Measurements from ENCODE around the gene CCDC73. TPM values are rescaled to one million over a fixed set of nuclear protein-coding genes. Genes with fewer than 3 reads are reported as not detected.
"Not testable (repeated sequence)": the region's sequence is repeated elsewhere in the genome, so short reads cannot be mapped to it uniquely, and the experiment has no call there.

The CCDC73 gene
- total RNA-seq, 1 experiment from 2014 or later: not detected

DNA sequence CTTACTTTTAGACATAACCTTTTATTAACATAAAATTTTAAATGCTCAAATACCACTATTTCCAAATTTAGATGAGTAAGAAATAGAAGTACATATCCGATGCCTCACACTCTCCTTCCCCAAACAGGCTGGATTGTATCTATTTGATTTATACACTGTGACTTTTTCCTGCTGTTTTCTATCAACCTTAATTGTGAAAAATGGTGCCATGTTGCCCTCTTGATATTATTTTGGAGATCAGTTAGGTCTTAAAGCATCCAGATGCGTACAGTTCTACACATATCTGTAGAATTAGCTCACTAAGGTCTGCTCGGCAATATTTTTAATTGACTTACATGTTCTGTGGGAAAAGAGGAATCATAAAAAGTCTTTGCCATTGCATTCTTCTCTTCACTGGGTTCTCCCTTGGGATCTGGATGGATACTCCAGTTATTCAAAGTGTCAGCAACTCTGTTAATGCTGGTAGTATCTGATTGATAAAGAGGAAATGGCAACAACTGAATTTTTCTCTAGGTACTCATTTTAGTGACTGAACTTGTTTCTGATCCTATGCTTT is 183.6 kb downstream of the CCDC73 start:
- DNase-seq (ENCODE audit: low spot score): no peak
- in situ Hi-C loops (cut with HindIII; ENCODE audit: low sequenced_read_pairs): no loop called here

DNA sequence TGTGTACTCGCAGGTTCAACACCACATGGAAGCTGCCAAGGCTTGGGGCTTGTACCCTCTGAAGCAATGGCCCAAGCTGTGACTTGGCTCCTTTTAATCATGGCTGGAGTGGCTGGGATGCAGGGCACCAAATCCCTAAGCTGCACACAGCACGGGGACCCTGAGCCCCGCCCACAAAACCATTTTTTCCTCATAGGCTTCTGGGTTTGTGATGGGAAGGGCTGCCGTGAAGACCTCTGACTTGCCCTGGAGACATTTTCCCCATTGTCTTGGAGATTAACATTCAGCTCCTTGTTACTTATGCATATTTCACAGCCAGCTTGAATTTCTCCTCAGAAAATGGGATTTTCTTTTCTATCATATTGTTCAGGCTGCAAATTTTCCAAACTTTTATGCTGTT is 185.6 kb downstream of the CCDC73 start:
- DNase-seq (ENCODE audit: low spot score); in situ Hi-C loops (cut with HindIII; ENCODE audit: low sequenced_read_pairs): not testable (repeated sequence)

DNA sequence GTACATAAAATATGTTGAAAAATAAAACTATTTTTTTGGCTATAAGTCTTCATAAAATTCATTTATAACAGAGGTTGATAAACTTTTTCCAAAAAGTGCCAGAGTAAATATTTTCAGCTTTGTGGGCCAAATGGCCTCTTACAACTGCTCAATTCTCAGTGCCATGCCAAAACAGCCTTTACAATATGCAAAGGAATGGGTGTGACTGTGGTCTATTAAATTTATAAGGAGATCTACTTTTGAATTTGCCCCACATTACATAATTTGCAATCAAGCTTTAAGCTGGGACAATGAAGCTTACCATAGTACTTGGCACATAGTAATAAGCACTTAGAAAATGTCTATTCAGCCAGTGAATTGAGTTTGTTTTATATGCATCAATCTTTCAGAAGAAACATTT is 188.2 kb downstream of the CCDC73 start:
- in situ Hi-C loops (cut with HindIII; ENCODE audit: low sequenced_read_pairs): no loop called here

DNA sequence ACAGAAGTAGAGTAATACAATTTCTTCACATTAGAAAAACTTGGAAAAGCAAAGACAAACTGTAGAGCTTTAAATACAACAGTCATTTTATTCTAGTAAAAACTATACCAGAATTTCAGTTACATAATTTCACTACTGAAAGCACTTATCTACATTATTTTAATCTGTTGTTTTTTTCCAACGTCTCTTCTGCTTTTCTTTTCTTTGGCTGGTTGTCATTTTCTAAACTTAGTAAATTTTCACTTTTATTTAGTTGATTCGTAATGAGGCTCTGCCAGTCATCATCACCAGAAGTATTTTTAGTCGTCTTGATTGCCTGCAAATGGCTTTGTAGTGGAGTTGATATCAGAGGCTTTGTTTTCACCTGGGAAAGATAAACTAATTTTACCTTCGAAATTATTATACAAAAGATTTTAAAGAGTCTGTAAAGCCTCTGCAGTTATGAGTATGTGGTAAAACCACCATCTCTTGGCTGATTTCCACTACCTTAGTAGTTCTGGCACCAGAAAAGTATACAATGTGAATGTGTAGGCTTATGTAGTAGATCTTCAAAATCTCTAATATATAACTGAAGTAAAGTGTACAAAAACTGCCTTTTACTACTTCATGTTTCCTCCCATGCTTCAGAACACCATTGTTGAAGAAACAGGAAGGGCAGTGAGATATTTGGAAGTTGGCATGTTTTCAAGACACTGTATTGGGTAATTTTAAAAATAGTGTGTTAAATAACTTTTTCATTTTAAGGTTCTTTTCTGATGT is 191.6 kb downstream of the CCDC73 start:
- no peak for DNase-seq (ENCODE audit: low spot score)
- in situ Hi-C loops (cut with HindIII; ENCODE audit: low sequenced_read_pairs): no loop called here

More for the DNA sequence above, 188.2 kb downstream of the CCDC73 start:
- DNase-seq (ENCODE audit: low spot score): no peak

DNA sequence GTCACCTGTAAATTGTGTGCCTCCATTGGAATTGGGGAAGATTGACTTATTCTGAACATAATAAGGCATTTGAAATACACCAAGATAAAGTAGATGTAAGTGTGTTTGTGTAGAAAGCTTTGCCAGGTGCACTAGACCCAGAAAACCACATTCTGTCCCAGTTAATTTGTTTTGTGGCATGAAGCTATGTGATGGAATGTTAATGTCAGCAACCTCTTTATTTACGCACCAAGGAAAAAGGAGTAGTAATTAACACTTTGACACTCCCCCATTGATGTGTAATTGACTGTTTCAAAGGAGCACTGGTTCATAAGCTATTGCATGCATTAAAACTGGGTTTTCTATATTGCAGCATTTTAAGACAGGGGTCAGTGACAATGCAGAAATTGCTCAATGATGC is 196.5 kb downstream of the CCDC73 start:
- in situ Hi-C loops (cut with HindIII; ENCODE audit: low sequenced_read_pairs): no loop called here
- DNase-seq (ENCODE audit: low spot score): no peak

DNA sequence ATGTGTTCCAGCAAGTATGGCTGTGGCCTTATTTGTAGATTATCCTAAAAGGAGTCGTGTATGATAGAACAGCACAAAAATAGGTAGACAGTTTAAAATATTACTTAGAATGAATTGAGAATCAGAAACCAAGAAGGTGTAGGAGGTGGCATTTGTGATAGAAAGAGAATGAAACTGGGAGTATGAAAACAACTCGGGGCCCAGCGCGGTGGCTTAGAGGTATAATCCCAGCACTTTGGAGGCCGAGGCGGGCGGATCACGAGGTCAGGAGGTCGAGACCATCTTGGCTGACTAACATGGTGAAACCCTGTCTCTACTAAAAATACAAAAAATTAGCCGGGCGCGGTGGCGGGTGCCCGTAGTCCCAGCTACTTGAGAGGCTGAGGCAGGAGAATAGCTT is 198.3 kb downstream of the CCDC73 start:
- in situ Hi-C loops (cut with HindIII; ENCODE audit: low sequenced_read_pairs); DNase-seq (ENCODE audit: low spot score): not testable (repeated sequence)

DNA sequence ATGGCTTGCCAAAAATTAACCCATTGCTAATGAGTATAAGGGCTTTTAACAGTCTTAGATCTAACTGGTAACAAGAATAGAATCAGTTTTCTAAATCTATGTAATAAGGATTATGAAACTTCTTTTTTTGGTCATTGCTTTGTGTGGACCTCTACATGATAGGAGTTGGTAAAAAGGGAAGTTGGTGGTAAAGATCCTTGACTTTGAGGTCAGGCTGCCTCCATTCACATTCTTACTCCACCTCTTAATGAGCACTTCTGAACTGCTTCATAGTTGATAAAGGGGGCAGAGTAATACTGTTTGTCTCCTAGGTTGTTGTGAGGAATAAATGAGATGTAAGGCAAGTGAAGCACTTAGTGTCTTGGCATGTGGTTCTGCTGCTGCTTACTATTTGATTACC is 200.2 kb downstream of the CCDC73 start:
- in situ Hi-C loops (cut with HindIII; ENCODE audit: low sequenced_read_pairs): no loop called here
- no peak for DNase-seq (ENCODE audit: low spot score)

DNA sequence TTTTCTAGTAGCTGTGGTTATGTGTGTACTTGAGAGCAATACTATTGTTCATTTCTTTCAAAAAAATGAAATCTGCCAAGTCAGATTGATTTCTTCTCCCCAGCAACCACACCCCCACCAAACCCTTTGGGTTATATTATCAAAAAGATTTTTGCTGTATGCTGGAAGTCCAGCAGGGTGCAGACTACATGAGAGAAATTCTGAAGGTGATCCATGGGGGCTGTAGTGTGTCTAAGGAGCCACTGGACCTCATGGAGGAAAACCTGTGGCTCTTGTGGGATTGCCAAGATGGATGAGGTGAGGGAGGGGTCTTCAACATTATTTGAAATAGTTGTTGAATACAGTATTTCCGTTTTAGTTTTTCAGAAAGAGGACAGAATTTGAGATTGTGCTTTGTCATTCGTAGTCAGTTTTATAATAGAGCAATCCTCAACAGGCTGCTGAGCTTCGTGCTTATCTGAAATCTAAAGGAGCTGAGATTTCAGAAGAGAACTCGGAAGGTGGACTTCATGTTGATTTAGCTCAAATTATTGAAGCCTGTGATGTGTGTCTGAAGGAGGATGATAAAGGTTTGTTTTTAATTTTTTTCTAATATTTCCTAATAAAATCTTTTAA is 207.8 kb downstream of the CCDC73 start:
- in situ Hi-C loops (cut with HindIII; ENCODE audit: low sequenced_read_pairs): no loop called here

DNA sequence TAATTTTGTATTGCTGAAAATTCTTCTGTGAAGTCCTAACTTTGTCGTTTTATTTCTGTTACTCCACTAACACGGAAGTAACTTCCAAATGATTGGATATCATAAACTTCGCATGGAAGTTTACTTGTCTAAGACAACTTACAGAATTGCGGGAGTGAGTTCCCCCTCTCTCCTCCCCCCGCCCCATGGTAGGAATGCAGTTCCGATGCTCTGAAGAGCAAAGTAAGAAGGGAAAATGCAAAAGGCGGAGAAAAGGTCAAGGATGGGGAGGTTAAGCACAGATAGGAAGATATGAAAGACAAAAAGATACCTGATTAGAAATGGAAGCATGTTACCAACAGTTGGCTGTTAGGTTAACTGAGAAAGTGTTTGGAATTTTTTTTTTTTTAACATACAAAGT is 209.5 kb downstream of the CCDC73 start:
- in situ Hi-C loops (cut with HindIII; ENCODE audit: low sequenced_read_pairs): no loop called here
- no peak for DNase-seq (ENCODE audit: low spot score)

More for the DNA sequence above, 207.8 kb downstream of the CCDC73 start:
- DNase-seq (ENCODE audit: low spot score): no peak

DNA sequence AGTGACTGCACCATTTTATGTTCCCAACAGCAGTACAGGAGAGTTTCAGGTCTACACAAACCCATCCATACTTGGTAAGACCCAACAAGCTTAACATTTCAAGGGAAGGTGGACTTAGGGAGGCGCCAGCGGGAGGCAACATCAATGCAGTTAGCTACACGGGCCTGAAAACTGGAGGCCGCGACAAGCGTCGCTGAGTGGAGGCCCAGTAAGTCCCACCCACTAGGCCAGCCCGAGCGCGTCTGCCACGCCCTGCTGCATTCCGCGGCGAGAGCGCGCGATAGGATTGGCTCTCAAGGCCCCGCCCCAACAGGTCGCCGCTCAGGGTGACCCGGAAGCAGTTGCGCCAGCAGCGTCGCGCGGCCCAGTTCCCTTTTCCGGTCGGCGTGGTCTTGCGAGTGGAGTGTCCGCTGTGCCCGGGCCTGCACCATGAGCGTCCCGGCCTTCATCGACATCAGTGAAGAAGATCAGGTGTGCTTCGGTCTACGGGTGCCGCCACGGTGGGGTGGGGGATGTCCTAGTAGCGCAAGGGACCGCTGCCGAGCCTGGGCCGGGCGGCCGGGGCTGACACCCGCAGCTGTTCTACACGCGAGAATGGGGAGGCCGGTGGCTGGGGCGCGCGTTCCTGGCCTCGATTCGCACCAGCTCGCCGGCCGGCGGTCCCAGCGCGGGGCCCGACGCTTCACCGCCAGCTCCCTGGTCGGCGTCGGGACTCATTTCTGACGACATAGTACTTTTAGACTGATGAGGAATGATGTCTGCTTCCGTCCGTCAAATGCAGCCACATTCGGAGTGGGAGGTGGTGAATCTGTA is 210.8 kb downstream of the CCDC73 start, which contains the start of gene EIF3M:
EIF3M (plus strand) TSS at position 373 of the 813 bp plus-strand sequence; CDS start at position 430, 57 bp downstream.
- in situ Hi-C loops (cut with HindIII; ENCODE audit: low sequenced_read_pairs): no loop called here
- DNase-seq (ENCODE audit: low spot score): peak; percentile 93

DNA sequence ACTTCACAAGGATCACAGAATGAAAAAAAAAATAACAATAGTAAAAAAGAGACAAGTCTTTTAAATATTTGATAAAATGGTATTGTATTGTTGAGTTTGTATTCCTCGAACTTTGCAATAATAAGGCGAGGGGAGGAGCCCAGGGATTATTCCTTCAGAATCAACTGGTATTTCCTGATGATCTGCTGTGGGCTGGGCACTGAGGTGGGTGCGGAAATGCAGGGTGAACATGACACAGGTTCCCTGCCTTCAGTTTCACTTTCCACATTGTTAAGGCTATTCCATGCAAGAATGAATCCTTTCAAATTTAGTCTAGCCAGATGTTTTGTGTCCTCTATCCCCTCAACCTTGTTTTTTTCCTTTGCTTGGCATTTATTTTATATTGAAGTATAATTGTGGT is 212.9 kb downstream of the CCDC73 start:
- in situ Hi-C loops (cut with HindIII; ENCODE audit: low sequenced_read_pairs): no loop called here

DNA sequence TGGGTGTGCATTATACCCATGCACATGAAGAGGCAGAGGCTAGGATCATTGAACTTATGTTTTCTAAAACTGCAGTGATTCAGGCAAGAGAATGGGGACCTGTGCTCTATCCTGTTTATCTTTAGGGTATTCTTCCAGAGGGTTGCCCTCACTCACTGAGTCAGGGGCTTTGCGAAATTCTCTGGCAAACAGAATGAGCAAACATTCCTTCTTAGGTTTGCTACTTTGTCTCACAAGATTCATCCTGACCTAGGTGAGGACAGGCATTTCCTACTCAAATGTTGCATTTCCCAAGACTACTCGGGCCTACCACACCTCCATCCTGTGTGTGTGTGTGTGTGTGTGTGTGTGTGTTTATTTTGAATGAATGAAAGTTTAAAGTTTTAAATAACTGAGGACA is 213.5 kb downstream of the CCDC73 start:
- in situ Hi-C loops (cut with HindIII; ENCODE audit: low sequenced_read_pairs): no loop called here
- no peak for DNase-seq (ENCODE audit: low spot score)

More for the DNA sequence above, 212.9 kb downstream of the CCDC73 start:
- no peak for DNase-seq (ENCODE audit: low spot score)

DNA sequence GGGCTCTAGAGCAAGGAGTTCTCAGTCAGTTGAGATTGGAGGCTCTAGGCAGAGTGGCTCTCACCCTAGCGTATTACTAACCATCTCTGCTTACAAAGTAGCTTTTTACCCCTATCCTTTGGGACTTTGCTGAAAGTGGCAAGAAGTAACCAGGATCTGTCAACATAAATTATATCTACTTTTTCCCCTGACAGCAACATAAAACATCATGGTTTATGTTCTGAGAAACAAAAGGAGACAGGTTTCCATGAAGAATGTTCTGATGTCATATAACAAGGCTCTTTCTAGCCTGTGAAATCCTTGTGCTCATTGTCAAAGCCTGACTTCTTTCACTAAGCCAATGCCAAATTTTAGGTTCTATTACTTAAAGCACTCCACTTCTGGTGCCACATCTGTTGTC is 218.0 kb downstream of the CCDC73 start:
- DNase-seq (ENCODE audit: low spot score): no peak
- in situ Hi-C loops (cut with HindIII; ENCODE audit: low sequenced_read_pairs): no loop called here

DNA sequence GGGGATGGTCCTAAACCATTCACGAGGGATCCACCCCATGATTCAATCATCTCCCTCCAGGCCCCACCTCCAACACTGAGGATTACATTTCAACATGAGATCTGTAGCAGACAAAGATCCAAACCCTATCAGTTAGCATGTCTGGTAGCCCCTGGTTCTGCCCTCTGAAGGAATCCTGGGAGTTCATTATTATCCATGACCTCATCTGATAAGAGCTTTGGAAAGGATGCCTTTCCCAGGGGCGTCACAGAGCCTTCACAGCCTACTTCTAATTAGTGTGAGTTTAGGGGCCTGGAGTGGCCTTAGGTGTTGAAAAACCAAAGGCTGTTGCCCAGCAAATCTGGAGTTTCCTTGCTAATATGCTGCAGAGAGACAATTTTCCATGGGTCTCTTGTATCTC is 219.4 kb downstream of the CCDC73 start:
- in situ Hi-C loops (cut with HindIII; ENCODE audit: low sequenced_read_pairs): no loop called here
- no peak for DNase-seq (ENCODE audit: low spot score)

DNA sequence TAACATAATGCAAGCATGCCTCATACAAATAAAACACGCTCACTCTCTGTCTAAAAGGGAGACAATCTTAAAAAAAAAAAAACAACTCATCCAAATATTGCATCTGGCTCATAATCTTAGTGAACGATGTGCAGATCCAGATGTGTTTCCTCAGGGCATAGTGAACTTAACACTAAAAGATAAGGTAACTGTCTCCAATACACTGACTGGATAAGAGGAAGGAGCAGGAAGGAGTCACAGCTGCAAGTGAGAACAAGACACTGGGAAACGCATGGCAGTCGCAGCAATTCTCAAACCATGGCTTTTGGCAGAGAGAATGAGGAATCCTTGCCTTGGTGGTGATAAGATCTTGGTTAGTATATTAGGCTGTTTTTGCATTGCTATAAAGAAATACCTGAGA is 220.0 kb downstream of the CCDC73 start:
- in situ Hi-C loops (cut with HindIII; ENCODE audit: low sequenced_read_pairs): no loop called here
- no peak for DNase-seq (ENCODE audit: low spot score)

DNA sequence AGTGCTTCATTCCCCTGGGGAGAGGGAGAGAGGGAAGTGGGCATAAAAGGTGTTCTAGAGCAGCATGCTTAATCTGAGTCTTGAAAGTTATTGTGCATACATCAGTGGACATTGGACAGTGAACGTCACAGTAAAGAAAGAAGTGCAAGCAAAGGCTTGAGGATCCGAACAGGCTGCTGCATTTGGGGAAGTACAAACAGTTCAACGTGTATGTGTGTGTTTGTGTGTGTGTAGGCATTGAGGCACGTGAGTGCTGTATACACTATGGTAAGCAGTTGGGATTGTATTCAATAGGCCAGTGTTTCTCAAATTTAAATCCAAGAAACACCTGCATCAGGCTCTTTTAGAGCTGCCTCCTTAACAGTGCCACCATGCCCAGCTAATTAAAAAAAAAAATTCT is 221.2 kb downstream of the CCDC73 start:
- DNase-seq (ENCODE audit: low spot score): no peak
- in situ Hi-C loops (cut with HindIII; ENCODE audit: low sequenced_read_pairs): no loop called here

DNA sequence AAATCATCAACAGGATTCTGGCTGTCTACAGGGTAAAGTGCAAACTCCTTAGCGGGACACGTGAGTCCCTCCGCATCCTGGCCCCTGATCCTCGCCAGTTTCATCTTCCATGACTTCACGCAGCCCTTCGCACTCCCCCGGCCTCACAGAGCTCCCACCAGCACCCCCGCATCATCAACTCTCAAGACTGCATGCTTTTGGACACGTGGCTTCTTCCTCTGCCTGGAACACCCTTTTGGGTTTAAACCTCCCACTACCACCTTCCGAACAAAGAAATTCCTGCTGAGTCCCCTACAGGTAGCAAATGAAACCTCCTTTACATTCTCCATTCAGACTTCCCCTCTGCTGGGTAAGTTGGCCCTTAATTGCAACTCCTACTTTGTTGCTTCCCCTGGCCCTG is 223.4 kb downstream of the CCDC73 start:
- DNase-seq (ENCODE audit: low spot score): no peak
- in situ Hi-C loops (cut with HindIII; ENCODE audit: low sequenced_read_pairs): no loop called here

DNA sequence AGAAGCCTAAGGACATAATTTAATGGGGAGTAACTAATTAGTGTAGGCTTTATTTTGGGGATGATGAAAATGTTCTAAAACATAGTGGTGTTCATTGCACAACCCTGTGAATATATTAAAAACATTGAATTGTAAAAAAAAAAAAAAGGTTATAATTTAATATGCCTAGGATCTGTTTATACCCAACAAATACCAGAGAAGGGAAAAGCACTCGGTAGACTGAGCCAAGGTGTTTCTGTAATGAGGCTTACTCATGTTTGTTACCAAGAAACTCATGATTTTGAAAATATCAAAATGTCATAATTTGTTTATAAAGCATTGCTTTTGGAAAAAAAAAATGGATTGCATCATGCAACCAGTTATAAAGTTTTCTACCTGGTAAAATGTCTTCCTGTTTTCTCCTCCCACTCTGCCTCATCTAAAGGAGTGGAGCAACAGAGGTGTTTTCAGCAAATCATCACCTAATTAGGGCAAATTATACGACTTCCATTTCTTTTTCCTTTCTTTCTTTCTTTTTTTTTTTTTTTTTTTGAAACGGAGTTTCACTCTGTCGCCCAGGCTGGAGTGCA is 225.1 kb downstream of the CCDC73 start:
- in situ Hi-C loops (cut with HindIII; ENCODE audit: low sequenced_read_pairs): no loop called here
- DNase-seq (ENCODE audit: low spot score): no peak

DNA sequence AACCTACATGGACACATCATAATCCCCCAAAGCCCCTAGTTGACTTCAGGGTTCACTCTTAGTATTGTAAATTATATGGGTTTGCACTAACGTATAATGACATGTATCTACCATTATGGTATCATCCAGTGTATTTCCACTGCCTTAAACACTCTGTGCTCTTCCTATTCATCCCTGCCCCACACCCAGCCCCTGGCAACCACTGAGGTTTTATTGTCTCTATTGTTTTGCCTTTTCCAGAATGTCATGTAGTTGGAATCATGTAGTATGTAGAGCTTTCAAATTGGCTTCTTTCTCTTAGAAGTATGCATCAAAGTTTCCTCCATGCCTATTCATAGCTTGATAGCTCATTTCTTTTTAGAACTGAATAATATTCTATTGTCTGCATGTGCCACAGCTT is 227.3 kb downstream of the CCDC73 start:
- DNase-seq (ENCODE audit: low spot score): no peak
- in situ Hi-C loops (cut with HindIII; ENCODE audit: low sequenced_read_pairs): no loop called here

Data from G401 (cell line).